Ascending aorta (tissue), 2 donors: Measurements from ENCODE around the gene GGCT. TPM values are rescaled to one million over a fixed set of nuclear protein-coding genes. Genes with fewer than 3 reads are reported as not detected.
"Not testable (repeated sequence)": the region's sequence is repeated elsewhere in the genome, so short reads cannot be mapped to it uniquely, and the experiment has no call there.

Source experiments
- DNase-seq, 2 donors: peaks; one replicate each; pipeline ENCODE4 v3.0.0-alpha.2; 2019; ENCODE audit warnings: low spot score in 2 of 2
- H3K27ac ChIP-seq, 2 donors: fragments of 200-600 bp; sonication (generic); one replicate each; pipeline ENCODE4 v1.5.1; 2016 to 2017; ENCODE audit warnings: mild to moderate bottlenecking in 1 of 2
- H3K27me3 ChIP-seq: fragments of 200-600 bp; sonication (generic); one replicate; pipeline ENCODE4 v1.5.1; 2017
- H3K36me3 ChIP-seq, 2 donors: fragments of 200-600 bp; sonication (generic); one replicate each; pipeline ENCODE4 v1.5.1; 2016
- H3K4me1 ChIP-seq, 2 donors: fragments of 200-600 bp; sonication (generic); one replicate each; pipeline ENCODE4 v1.5.1; 2016 to 2017; ENCODE audit warnings: mild to moderate bottlenecking in 1 of 2
- H3K4me3 ChIP-seq, 2 donors: fragments of 200-600 bp; sonication (generic); one replicate each; pipeline ENCODE4 v1.5.1; 2016 to 2017; ENCODE audit warnings: mild to moderate bottlenecking in 1 of 2
- H3K9me3 ChIP-seq, 2 donors: fragments of 200-600 bp; sonication (generic); one replicate each; pipeline ENCODE4 v1.5.1; 2016
- CTCF ChIP-seq, 3 experiments: fragments of 200-600 bp in 2 of 3; fragments of 450-650 bp in 1 of 3; sonication (generic) in 2 of 3; IDR thresholded peaks; one replicate each; pipeline ENCODE4 v1.5.1; 2016 to 2019; ENCODE audit warnings: antibody characterized with exemption in 3 of 3, mild to moderate bottlenecking in 1 of 3, moderate library complexity in 1 of 3
- intact Hi-C: fragments of 100-400 bp; cut with DNase I; formaldehyde crosslinking; loops from one replicate; pipeline ENCODE4 v1.15.1; 2023
- total RNA-seq: library from RNA; depleted of rRNA; stranded (reverse); fragments of >200 nt; gene quantifications from one replicate; pipeline ENCODE4 v1.1.0, GENCODE V29; 2016

GGCT gene
- total RNA-seq, 1 donor from 2014 or later, result 0.43 TPM

- intact Hi-C loops, result no loop called here
- Histone ChIP-seq H3K9me3 (no peaks in the 10 kb centered on the region), H3K27ac (no peak overlapping the region), H3K27me3 (no peaks in the 10 kb centered on the region), H3K36me3 (peaks cover 0 to 3% of the 10 kb centered on the region in 2 donors), H3K4me1 (no peaks in the 10 kb centered on the region), H3K4me3 (no peak overlapping the region)
- DNase-seq, result no peak
- TF ChIP-seq CTCF (IDR thresholded peaks at IDR 0.05), result no peak
Measured at GRCh38 chr7:30531286-30531685, 26.7 kb upstream of the GGCT start.

GRCh38 chr7:30530373-30530772, 25.7 kb upstream of the GGCT start:
- DNase-seq, result no peak
- Histone ChIP-seq H3K36me3 (no peaks in the 10 kb centered on the region), H3K4me1 (no peaks in the 10 kb centered on the region), H3K27me3 (no peaks in the 10 kb centered on the region), H3K4me3 (no peak overlapping the region), H3K27ac (no peak overlapping the region), H3K9me3 (no peaks in the 10 kb centered on the region)
- intact Hi-C loops, result no loop called here
- TF ChIP-seq CTCF (IDR thresholded peaks at IDR 0.05), result no peak

GRCh38 chr7:30528779-30529178, 24.1 kb upstream of the GGCT start:
- intact Hi-C loops, result no loop called here
- DNase-seq, result no peak
- Histone ChIP-seq H3K27me3 (no peaks in the 10 kb centered on the region), H3K27ac (no peak overlapping the region), H3K36me3 (no peaks in the 10 kb centered on the region), H3K9me3 (no peaks in the 10 kb centered on the region), H3K4me1 (no peaks in the 10 kb centered on the region), H3K4me3 (no peak overlapping the region)
- TF ChIP-seq CTCF (IDR thresholded peaks at IDR 0.05), result no peak

- intact Hi-C loops, H3K36me3 ChIP-seq, H3K27me3 ChIP-seq, DNase-seq, H3K27ac ChIP-seq, H3K4me3 ChIP-seq, H3K9me3 ChIP-seq, H3K4me1 ChIP-seq: not testable (repeated sequence)
Measured at GRCh38 chr7:30527297-30527696, 22.7 kb upstream of the GGCT start.

- no peaks in the 10 kb centered on the region for H3K4me1 ChIP-seq
- no peak for DNase-seq
- H3K27ac ChIP-seq, result no peak overlapping the region
- no peaks in the 10 kb centered on the region for H3K36me3 ChIP-seq
- no peaks in the 10 kb centered on the region for H3K27me3 ChIP-seq
- intact Hi-C loops, result no loop called here
- no peaks in the 10 kb centered on the region for H3K9me3 ChIP-seq
- TF ChIP-seq CTCF (IDR thresholded peaks at IDR 0.05), result no peak
- H3K4me3 ChIP-seq, result no peak overlapping the region
Measured at GRCh38 chr7:30526163-30526562, 21.5 kb upstream of the GGCT start.

GRCh38 chr7:30525429-30525828, 20.8 kb upstream of the GGCT start:
- Histone ChIP-seq H3K27ac (no peak overlapping the region), H3K9me3 (no peaks in the 10 kb centered on the region), H3K36me3 (no peaks in the 10 kb centered on the region), H3K4me3 (no peak overlapping the region), H3K4me1 (no peaks in the 10 kb centered on the region), H3K27me3 (no peaks in the 10 kb centered on the region)
- intact Hi-C loops, result no loop called here
- no peak for TF ChIP-seq CTCF (IDR thresholded peaks at IDR 0.05)
- no peak for DNase-seq
